ENCODE measurements around the gene GARRE1. TPM values are rescaled to one million over a fixed set of nuclear protein-coding genes. Genes with fewer than 3 reads are reported as not detected.
A peak's percentile ranks its signal among the peaks of the same experiment; 100 is the strongest.
"Not testable (repeated sequence)": the region's sequence is repeated elsewhere in the genome, so short reads cannot be mapped to it uniquely, and the experiment has no call there.

Gene GARRE1
- total RNA-seq, result 10 to 100 TPM; 13.2 to 17.9 TPM

DNA sequence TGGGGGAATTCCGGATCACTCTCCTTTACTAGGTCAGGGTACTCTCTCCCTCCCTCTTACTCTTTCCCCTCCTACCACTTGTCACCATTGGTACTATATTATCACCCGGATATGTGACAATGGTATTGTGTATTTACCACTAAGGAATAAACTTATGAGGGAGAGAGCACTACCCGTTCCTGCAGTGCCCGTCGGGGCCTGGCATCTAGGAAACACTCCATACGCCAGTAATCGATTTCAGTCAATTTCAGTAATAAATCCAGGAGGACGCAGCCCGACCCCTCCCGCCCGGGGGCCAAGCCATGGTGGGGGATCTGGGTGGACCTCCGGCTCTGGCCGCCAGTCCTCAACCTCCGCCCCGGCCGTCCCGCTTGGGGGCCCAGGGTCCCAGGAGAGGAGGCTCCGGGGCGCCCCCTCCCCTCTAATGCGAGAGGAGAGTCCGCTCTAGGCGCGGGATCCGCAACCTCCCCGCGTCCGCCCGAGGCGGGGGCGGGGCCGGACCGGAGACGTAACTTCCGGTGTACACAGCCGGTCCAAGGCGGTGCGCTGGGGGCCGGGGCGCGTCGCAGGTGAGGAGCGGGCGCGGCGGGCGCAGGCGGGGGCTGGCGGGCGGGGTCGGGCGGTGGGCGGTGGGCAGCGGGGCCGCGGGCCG, at the start of gene GARRE1:
GARRE1 (plus strand) TSS at position 509 of the 652 bp plus-strand sequence. CDS start 45,920 bp downstream, outside the sequence.
- peaks cover 39% of the 10 kb centered on the region for H3K4me1 Mint-ChIP-seq (ENCODE audit: low read depth)
- peak; percentile 96 to 97 for ATAC-seq (replicated peaks in 1 of 2)
- H3K4me3 Mint-ChIP-seq, result peak within 1 kb of the TSS; percentile 94 to 95
- H3K36me3 Mint-ChIP-seq (ENCODE audit: insufficient read depth in 2 of 2), result peaks cover 1 to 5% of the 10 kb centered on the region in 2 donors
- DNase-seq, result peak; percentile 91 to 94
- no peaks in the 10 kb centered on the region for H3K27me3 Mint-ChIP-seq (ENCODE audit: low read depth)
- no peaks in the 10 kb centered on the region for H3K9me3 Mint-ChIP-seq
- H3K27ac Mint-ChIP-seq, result peak within 1 kb of the TSS; percentile 90

DNA sequence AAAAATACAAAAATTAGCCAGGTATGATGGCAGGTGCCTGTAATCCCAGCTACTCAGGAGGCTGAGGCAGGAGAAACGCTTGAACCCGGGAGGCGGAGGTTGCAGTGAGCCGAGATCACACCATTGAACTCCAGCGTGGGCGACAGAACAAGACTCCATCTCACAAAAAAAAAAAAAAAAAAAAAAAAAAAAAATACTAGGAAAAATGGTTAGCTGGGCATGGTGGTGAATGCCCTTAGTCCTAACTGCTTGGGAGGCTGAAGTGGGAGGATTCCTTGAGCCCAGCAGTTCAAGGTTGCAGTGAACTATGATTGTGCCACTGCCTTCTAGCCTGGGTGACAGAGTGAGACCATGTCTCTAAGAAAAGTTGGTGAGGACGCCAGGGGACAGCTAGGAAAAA, 49.0 kb upstream of the GARRE1 start:
- H3K27ac Mint-ChIP-seq; DNase-seq; H3K4me3 Mint-ChIP-seq; H3K4me1 Mint-ChIP-seq (ENCODE audit: low read depth); H3K27me3 Mint-ChIP-seq (ENCODE audit: low read depth); H3K9me3 Mint-ChIP-seq; ATAC-seq (replicated peaks in 1 of 2): not testable (repeated sequence)
- H3K36me3 Mint-ChIP-seq (ENCODE audit: insufficient read depth in 2 of 2), result peaks cover 3 to 11% of the 10 kb centered on the region in 2 donors

DNA sequence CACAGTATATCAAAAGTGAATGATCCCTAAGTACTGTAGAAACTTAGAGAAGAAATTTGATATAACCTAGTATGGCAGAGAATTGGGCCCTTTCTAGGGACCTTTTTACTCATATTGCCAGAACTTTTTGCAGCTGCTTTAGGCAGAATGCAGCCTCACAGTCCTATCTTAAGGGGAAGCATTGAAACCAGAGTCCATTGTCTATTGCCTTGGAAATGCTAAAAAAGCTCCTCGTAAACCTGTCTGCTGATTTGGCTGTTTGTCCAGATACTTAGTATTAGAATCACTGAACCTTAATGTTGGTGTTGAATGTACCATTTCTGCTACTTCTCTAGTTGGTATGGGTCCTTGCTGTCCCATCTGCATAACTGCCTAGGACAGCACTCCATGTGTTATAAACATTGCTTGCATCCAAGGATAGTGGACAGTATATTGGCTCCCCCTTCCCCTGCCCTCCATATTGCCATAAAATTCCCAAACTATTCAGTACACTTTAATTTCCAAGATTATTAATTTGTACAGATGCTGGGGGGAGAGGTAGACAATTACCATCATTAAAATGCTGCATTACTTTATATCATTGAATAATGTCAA, 46.0 kb upstream of the GARRE1 start:
- H3K4me3 Mint-ChIP-seq, result no peak overlapping the region
- no peaks in the 10 kb centered on the region for H3K9me3 Mint-ChIP-seq
- no peaks in the 10 kb centered on the region for H3K4me1 Mint-ChIP-seq (ENCODE audit: low read depth)
- H3K36me3 Mint-ChIP-seq (ENCODE audit: insufficient read depth in 2 of 2), result peaks cover 3 to 13% of the 10 kb centered on the region in 2 donors
- peak overlapping the region; percentile 20 for H3K27ac Mint-ChIP-seq
- no peaks in the 10 kb centered on the region for H3K27me3 Mint-ChIP-seq (ENCODE audit: low read depth)
- ATAC-seq (replicated peaks in 1 of 2) (no peak), DNase-seq (no peak)

GRCh38 chr19:34209726-34210125, 44.6 kb upstream of the GARRE1 start:
- Mint-ChIP-seq H3K4me3 (no peak overlapping the region), H3K27me3 (ENCODE audit: low read depth) (no peaks in the 10 kb centered on the region), H3K4me1 (ENCODE audit: low read depth) (no peaks in the 10 kb centered on the region), H3K27ac (peak overlapping the region; percentile 60), H3K9me3 (no peaks in the 10 kb centered on the region), H3K36me3 (ENCODE audit: insufficient read depth in 2 of 2) (peaks cover 3 to 14% of the 10 kb centered on the region in 2 donors)
- no peak for DNase-seq
- no peak for ATAC-seq (replicated peaks in 1 of 2)

- H3K27me3 Mint-ChIP-seq (ENCODE audit: low read depth), result no peaks in the 10 kb centered on the region
- DNase-seq, result no peak
- peaks cover 9 to 20% of the 10 kb centered on the region in 2 donors for H3K36me3 Mint-ChIP-seq (ENCODE audit: insufficient read depth in 2 of 2)
- no peaks in the 10 kb centered on the region for H3K9me3 Mint-ChIP-seq
- no peak overlapping the region for H3K27ac Mint-ChIP-seq
- peaks cover 16% of the 10 kb centered on the region for H3K4me1 Mint-ChIP-seq (ENCODE audit: low read depth)
- H3K4me3 Mint-ChIP-seq, result no peak overlapping the region
- ATAC-seq (replicated peaks in 1 of 2), result no peak
These were observed 41.1 kb upstream of the GARRE1 start for GRCh38 chr19:34213283-34213682.

- Mint-ChIP-seq H3K4me1 (ENCODE audit: low read depth) (peaks cover 22% of the 10 kb centered on the region), H3K27ac (no peak overlapping the region), H3K9me3 (no peaks in the 10 kb centered on the region), H3K27me3 (ENCODE audit: low read depth) (no peaks in the 10 kb centered on the region), H3K36me3 (ENCODE audit: insufficient read depth in 2 of 2) (peaks cover 10 to 24% of the 10 kb centered on the region in 2 donors), H3K4me3 (no peak overlapping the region)
- DNase-seq (no peak), ATAC-seq (replicated peaks in 1 of 2) (no peak)
These were observed 40.3 kb upstream of the GARRE1 start for GRCh38 chr19:34214040-34214439.

DNA sequence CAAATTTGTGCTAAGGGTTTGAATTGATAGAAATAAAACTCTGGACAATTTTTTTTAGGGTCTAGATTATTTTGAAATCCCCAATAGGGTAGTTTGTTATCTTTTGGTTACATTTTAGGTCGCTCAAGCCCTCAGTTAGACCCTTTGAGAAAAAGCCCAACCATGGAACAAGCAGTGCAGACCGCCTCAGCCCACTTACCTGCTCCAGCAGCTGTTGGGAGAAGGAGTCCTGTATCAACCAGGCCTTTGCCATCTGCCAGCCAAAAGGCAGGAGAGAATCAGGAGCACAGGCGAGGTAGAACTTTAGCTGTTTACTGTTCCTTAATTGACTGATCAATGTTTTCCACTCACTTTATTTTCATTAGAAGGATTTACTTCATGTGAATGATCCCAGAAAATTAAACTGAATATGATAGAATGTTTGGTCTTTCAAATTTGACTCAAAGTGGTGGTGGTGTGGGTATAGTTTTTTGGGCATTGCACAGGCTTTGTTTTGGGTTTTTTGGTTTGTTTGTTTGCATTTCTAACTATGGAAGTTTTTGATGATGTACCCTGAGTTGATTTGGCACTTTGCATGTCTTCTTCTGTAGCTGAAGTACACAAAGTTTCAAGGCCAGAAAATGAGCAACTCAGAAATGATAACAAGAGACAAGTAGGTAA, 39.2 kb upstream of the GARRE1 start:
- Mint-ChIP-seq H3K27me3 (ENCODE audit: low read depth) (no peaks in the 10 kb centered on the region), H3K27ac (no peak overlapping the region), H3K36me3 (ENCODE audit: insufficient read depth in 2 of 2) (peaks cover 10 to 22% of the 10 kb centered on the region in 2 donors), H3K9me3 (no peaks in the 10 kb centered on the region), H3K4me3 (no peak overlapping the region), H3K4me1 (ENCODE audit: low read depth) (peaks cover 22% of the 10 kb centered on the region)
- ATAC-seq (replicated peaks in 1 of 2) (no peak), DNase-seq (no peak)

DNA sequence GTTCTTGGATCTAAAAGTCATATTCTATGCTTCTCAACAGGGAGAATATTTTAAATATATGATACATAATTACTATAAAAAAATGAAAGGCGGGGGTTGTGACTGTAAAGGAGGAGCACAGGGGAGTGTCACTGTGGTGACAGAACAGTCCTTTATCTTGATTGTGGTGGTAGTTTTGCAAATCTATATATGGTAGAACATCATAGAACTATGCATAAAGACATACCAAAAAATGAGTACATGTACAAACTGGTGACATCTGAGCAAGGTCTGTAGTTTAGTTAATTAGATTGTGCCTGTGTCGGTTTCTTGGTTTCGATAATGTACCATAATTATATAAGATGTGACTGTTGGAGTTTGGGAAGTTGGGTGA, 38.7 kb upstream of the GARRE1 start:
- H3K4me1 Mint-ChIP-seq (ENCODE audit: low read depth), result peaks cover 26% of the 10 kb centered on the region
- peak in 1 of 2 donors; percentile 12 for ATAC-seq (replicated peaks in 1 of 2)
- H3K4me3 Mint-ChIP-seq, result no peak overlapping the region
- no peaks in the 10 kb centered on the region for H3K27me3 Mint-ChIP-seq (ENCODE audit: low read depth)
- DNase-seq, result no peak
- no peaks in the 10 kb centered on the region for H3K9me3 Mint-ChIP-seq
- no peak overlapping the region for H3K27ac Mint-ChIP-seq
- H3K36me3 Mint-ChIP-seq (ENCODE audit: insufficient read depth in 2 of 2), result peaks cover 13 to 22% of the 10 kb centered on the region in 2 donors

DNA sequence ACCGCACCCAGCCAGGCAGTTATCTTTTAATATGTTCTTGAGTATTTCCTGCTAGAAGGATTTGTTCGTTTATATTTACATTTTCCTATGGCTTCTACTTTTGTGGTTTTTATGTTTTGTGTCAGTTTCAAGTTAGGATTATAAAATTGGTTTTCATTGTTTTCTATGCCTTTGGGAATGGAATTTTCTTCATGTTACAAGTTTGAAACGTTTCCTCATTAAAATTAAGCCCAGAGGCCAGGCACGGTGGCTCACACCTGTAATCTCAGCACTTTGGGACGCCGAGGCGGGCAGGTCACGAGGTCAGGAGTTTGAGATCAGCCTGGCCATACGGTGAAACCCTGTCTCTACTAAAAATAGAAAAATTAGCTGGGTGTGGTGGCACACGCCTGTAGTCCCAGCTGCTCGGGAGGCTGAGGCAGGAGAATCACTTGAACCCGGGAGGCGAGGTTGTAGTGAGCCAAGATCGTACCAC, 37.6 kb upstream of the GARRE1 start:
- H3K4me3 Mint-ChIP-seq, result peak overlapping the region in 1 of 2 donors; percentile 49
- peaks cover 27% of the 10 kb centered on the region for H3K4me1 Mint-ChIP-seq (ENCODE audit: low read depth)
- peak overlapping the region; percentile 46 for H3K27ac Mint-ChIP-seq
- DNase-seq; H3K27me3 Mint-ChIP-seq (ENCODE audit: low read depth); ATAC-seq (replicated peaks in 1 of 2); H3K9me3 Mint-ChIP-seq: not testable (repeated sequence)
- peaks cover 13 to 31% of the 10 kb centered on the region in 2 donors for H3K36me3 Mint-ChIP-seq (ENCODE audit: insufficient read depth in 2 of 2)

DNA sequence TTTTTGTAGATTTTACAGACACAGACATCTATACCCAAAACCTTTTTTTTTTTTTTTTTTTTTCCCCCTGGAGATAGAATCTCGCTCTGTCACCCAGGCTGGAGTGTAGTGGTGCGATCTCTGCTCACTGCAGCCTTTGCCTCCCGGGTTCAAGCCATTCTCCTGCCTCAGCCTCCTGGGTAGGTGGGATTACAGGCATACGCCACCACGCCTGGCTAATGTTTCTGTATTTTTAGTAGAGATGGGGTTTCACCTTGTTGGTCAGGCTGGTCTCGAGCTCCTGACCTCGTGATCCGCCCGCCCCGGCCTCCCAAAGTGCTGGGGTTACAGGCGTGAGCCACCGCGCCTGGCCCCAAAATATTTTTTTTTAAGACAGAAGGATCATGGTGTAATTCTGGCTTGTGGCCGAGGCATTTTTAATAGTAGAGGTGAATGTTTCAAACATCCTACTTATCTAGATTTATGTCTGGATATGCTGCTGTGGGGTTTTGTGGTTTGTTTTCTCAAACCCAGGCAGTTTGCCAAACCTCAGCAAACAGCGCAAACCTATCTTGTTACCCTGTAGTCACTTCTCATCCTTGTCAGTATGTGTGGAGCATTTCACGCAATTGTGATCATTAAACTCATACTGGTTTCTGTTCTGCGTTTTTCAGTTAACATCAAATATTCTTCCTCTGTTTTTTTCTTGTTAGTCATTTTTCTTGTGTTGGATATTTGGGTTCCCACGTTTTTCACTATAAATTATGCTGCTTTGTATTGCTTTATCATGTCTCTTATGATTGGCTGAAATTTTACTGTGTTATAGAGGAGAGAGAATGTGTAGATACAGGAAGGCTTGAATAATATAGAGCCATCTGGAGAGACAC, 36.2 kb upstream of the GARRE1 start:
- ATAC-seq (replicated peaks in 1 of 2), result peak; percentile 95
- peak; percentile 75 to 77 for DNase-seq
- Mint-ChIP-seq H3K4me1 (ENCODE audit: low read depth) (peaks cover 32% of the 10 kb centered on the region), H3K27me3 (ENCODE audit: low read depth) (no peaks in the 10 kb centered on the region), H3K9me3 (no peaks in the 10 kb centered on the region), H3K36me3 (ENCODE audit: insufficient read depth in 2 of 2) (peaks cover 13 to 37% of the 10 kb centered on the region in 2 donors), H3K4me3 (peak overlapping the region; percentile 21 to 69), H3K27ac (peak overlapping the region; percentile 72)

- H3K27ac Mint-ChIP-seq, result peak overlapping the region; percentile 72
- H3K27me3 Mint-ChIP-seq (ENCODE audit: low read depth), result no peaks in the 10 kb centered on the region
- ATAC-seq (replicated peaks in 1 of 2) (no peak), DNase-seq (no peak)
- no peaks in the 10 kb centered on the region for H3K9me3 Mint-ChIP-seq
- peaks cover 17 to 42% of the 10 kb centered on the region in 2 donors for H3K36me3 Mint-ChIP-seq (ENCODE audit: insufficient read depth in 2 of 2)
- H3K4me3 Mint-ChIP-seq, result peak overlapping the region; percentile 21 to 69
- peaks cover 38% of the 10 kb centered on the region for H3K4me1 Mint-ChIP-seq (ENCODE audit: low read depth)
These were observed 35.6 kb upstream of the GARRE1 start for GRCh38 chr19:34218818-34219164.

DNA sequence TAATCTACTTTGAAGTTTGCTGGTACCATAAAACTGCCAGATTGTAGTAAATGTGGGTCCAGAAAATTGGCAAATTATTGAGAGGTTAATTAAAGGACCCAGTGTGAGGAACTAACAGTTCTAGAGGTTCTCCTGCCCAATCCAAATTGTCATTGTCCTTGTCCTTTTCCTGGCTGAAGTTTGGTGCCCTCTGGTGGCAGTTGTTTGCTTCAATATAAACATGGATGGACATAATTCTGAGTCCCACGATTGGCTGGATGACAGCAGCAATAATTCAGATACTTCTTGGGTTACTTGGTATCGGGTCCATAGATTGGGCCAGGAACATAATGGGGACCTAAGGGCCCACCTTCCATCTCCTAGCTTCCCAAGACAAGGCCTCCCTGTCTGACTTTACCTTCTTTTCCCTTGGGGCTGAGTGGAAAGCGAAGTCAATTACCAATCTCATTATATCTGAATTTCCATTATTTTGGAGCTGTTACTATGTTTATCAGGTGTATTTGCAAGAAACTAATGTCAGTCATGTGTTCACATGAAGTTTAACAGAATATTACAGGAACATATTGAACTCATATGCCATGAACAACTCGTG, 33.8 kb upstream of the GARRE1 start:
- H3K36me3 Mint-ChIP-seq (ENCODE audit: insufficient read depth in 2 of 2), result peaks cover 20 to 46% of the 10 kb centered on the region in 2 donors
- DNase-seq (peak; percentile 63 to 67), ATAC-seq (replicated peaks in 1 of 2) (no peak)
- H3K9me3 Mint-ChIP-seq, result no peaks in the 10 kb centered on the region
- no peak overlapping the region for H3K4me3 Mint-ChIP-seq
- H3K27ac Mint-ChIP-seq, result no peak overlapping the region
- peaks cover 55% of the 10 kb centered on the region for H3K4me1 Mint-ChIP-seq (ENCODE audit: low read depth)
- no peaks in the 10 kb centered on the region for H3K27me3 Mint-ChIP-seq (ENCODE audit: low read depth)

Data from activated T-cell treated with anti-CD3 and anti-CD28 coated beads, Interleukin-2, amount 50 U/mL, for 72 hours (primary cell).